CD4-positive, alpha-beta T cell treated with Interleukin-21 for 1 hour (primary cell): Measurements from ENCODE around the gene ZBTB16.

Experiments used
- DNase-seq: peaks from one replicate; pipeline ENCODE4 v3.0.0-alpha.2; 2020

The ZBTB16 gene

DNA sequence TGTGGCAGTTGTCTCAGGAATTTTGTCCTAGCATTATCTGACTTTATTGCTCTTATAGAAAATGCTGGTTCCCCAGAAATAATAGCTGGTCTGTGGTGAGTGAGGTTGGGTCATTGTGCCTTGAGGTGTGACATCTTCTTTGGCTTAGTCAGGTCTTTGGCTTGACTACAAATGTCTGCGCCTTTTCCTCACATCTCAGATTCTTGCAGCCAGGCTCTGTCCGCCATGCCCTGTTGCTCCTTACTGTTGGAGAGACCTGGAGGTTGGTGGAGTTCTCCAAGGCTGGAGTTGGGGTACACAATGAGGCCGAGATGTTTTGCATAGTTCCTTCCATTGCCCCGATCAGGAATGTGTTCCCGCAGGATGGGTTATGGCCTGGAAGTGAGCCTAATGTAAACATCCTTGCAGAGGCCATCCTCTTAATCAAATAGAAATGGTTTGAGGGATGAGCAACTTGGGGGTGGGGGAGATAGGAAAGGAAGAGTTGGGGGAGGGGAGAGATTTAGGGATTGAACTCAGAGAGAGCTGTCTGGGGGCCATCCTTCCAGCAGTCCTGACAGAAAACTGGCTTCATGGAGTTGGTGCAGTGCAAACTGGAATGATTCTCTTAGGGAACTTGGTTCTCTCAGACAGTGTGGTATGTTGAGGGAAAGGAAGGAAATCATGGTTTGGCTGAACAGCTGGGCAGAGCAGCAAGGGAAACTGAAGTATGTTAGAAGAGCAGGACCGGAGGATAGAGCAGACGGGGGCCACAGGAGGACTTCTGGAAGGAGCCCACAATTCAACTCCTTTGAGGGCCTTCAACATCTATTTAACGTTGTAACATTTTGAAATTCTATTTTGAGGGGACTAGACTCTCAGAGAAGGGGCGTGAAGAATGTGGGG lies 49.9 kb downstream of the ZBTB16 start:
- DNase-seq: no peak

DNA sequence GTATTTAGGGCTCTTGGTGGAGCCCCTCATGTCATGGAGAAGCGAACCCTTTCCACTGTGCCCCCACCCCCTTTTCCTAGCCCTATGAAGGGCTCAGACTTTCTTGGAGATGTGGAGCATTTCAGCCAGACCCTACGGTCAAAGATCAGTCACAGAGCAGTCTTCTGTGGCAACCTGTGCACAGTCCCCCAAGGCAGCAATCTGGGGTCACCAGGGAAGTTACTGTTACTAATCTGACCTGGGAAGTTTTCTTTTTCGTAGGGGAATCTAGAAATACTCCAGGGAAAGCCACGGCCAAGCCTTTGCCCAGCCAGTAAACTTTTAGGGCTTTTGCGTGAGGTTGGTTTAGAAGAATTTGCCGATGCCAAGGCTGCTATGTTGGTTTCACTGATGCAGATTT lies 50.6 kb downstream of the ZBTB16 start:
- DNase-seq: no peak

DNA sequence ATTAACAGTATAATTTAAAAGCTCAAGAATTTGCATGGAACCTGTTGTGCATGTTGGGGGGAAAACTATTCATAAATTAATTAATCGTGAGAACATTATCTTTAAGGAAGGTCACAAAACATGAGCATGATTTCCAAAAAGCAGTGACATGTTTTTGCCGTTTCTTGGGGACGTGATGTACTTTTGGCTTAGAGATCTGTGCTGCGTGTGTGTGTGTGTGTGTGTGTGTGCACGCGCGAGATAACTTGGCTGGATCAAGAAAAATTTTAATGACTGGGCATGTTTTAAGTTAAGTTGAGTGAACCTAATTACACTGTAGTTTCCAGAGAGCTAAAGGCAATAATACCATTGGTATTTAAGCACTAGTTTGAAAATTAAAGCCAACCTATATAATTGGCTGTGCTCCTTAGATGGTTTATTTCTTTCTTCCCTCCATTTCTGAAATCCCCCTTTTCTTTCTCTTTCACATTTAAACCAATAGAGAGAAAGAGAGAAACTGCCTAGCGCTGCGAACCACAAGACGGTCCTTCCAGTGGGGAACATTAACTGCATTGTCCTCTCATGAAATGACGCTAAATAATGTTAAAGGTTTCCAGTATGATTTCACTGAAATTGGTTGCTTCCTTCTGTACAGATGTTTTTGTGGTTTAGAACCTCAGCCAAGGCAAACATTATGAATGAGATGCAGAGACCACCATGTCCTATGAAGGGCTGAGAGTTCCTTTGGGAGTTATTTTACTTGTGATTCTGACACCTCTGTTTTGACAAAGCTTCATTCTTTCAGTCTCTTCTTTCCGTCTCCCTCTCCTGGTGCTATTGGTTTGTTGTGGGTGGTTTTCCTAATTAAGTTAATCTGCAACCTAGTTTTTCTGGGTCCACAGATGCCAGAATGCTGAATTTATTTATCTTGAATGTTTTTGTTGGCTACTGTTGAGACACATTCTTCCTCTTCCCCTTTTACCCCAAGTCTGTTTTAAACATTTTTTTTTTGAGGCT lies 51.7 kb downstream of the ZBTB16 start:
- DNase-seq: no peak

DNA sequence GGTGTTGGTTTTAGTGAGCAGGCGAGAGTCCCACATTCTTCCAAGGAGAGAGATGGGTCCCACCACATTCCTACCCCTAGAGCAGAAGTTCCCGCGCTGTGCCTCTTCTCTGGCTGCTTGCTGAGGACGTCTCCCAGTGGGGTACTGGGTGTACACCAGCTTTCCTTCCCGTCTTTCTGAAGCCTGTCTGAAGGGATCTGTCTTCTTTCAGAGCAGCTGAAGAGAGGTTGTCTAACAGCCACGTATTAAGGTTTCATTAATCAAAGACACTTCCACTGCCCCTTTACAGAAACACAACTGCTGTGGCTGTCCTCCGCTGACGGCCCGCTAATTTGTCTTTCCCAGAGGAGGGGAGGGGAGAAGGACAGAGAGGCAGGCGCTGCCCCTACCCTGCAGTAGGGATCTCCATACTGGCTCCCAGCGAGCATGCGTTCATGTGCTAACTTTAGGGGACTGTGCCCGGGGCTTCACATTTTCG lies 56.0 kb downstream of the ZBTB16 start:
- no peak for DNase-seq

DNA sequence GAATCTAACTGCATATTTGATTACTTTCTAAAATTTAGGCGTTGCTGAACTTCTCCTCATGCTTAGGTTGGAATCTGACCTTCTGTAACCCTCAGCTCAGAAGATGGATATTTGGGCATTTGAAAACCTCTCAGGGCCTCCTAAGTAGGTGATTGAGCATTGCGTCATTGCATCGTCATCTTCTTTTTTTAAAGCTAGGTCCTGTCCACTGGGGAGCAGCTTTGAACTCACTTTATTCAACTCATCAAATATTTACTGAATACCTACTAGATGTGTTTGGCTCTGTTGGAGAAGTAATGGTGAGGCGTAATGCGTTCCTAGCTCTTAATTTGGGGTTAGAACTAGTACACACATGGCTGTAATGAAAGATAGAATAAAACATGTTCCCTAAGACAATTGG lies 56.8 kb downstream of the ZBTB16 start:
- DNase-seq: no peak

DNA sequence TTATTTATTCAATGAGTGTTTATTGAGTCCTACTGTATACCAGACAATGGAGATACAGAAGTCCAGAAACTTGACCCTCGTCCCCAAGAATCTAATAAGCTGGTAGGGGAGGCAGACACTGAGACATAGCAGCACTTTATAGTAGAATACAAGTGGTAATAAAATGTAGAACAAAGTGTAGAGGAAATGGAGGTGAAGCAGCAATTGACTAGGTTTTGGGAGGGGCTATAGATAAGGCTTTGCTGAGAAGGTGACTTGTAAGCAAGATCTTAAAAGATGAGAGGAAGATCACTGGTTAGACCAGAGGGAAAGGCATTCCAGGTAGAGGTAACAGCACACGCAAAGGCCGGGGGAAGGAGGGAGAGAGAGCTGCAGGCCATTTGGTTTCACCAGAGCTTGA lies 57.3 kb downstream of the ZBTB16 start:
- DNase-seq: no peak

DNA sequence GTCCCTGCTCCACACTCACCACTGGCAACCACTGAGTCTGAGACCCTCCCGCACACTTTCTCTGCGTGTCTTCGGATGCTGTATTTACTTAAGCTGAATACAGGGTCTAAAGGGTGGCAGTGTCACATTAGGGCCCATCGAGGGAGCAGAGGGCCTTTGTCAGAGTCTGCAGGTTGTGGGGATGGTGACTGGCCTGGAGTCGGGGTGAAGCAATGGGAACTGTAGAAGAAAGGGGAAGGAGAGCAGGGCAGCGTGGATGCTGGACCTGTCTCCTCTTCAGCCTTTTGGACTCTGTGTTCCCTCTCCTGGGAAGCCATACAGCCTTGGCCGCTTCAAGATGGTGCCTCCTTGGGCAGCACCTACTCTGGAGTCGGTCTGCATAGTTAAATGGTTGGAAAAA lies 61.1 kb downstream of the ZBTB16 start:
- DNase-seq: no peak

DNA sequence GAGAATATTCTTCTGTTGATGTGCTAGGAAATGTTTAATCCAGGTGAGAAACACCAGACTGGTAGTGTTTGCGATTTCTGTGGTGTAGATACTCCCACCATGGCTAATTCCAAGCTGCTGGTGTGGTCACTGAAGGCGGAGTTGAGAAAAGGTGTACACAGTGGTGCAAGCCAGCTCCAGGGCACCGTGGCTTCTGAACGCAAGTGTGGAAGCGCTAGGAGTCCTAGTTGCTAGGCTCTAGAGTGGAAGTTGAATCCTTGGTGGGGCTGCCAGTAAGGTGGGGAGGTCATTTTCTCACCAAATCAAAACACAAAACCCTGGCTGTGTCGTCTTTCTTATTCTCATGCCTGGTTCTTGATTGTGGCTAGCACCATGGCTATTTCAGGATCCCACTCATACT lies 61.6 kb downstream of the ZBTB16 start:
- DNase-seq: no peak

DNA sequence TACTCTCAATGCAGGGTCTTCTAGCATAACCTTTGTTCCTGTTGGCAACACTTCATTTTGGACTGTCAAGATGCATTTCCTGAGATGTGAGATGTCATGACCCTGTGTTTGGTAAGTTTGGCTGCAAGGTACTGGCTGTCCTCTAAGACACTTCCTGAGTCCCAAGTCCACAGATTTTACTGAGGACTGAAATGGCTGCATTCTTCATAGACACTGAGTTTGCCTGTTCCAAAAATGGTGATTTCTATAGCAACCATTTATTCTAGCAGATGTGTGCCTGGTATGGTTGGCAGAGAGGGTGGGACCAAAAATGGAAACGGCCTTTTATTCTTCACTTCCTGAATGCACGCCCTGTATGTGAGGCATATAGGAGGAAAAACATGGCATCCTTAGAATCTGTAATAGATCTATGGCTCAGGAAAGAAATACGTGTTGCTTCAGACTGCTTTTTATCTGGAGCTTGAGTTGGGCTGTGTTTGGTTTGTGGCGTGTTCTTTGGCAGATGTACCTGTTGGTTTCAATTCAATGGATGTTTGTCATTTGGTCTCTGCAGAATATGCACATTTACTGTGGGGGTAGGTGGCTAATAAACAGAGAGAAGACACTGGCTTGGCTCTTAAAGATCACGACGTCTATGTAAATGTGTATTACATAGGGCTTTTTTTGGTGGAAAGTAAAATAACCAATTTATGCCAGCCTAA lies 62.4 kb downstream of the ZBTB16 start:
- no peak for DNase-seq

DNA sequence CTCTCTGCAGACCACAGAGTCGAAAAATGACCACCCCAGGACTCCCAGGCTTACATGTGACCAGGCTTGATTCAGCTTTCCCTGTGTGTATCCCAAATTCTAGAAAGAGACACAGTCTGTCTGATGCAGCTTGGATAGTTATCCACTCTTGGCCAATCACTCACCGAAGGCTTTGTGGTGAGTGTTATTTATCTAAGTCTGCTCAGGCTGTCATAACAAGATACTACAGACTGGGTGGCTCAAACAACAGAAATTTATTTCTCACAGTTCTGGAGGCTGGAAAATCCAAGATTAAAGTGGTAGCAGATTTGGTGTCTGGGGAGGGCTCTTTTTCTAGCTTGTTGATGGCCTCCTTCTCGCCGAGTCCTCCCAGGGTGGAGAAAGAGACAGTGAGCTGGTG lies 63.2 kb downstream of the ZBTB16 start:
- no peak for DNase-seq

DNA sequence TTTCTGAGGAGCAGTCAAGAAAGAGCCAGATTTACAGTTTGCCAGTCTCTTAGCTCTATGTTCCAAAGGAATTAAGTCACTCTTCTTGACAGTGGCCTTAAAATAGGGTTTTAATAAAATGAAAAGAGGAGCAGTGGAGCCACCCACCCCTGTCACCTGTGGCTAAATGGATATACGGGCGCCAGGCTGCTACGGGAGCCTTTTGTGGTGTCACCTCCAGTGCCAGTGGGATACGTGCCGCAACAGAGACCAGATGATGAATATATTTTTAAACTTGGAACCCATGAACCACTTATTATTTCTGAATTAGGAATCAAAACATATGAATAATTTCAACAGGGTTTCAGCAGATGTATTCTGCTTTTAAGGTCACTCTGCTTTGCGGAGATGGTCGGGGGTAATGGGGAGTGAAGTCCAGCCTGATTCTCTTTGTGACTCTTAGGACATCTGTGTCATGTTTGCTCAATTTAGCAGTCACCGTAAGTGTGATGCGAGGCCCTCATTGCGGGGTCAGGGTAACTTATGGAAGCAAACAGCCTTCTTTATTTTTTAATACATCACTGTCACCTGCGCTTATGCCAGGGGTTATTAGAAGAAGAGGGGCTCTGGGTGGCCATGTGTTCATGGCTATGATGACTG lies 64.3 kb downstream of the ZBTB16 start:
- no peak for DNase-seq

DNA sequence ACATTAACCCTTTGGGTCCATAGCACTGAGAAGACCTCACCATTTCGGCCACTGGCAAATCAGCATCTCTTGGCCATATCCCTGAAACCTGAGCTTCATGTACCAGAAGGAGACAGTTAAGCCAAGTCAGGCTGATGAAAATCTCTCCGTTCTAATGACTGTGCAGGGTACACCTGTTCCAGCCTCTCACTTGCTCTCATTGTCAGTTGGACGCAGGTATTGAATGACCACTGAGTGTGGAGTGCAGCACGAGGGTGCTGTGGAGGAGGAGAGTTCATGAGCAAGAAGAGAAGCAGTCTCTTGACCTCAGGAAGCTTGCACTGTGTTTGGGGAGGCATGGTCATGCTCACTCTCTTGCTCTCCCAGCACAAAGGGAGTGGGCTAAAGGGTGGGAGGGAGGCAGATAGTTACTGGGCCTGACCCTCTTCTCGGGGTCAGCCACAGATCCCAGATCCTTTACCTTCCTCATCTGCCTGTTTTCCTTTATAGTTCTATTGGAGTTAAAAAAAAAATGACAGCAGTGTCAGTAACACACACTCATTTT lies 65.2 kb downstream of the ZBTB16 start:
- DNase-seq: no peak

DNA sequence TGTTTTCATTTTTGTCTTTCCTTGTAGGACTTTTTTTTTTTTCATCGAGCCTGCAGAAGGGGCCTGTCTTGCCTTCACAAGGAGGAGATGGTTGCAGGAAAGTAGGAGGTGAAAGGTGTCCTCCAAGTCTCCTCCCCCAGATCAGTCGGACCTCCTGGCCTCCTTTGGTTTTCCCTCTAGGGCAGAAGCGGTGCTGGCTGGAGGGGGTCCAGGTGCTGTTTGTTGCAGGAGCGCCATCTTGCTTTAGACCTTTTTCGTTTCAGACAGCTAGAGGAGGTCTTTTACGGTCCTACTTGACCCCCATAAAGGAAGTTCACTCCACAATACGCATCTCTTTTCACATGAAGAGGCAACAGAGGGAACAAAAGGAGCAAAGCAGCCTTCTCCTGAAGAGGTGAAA lies 66.0 kb downstream of the ZBTB16 start:
- no peak for DNase-seq

DNA sequence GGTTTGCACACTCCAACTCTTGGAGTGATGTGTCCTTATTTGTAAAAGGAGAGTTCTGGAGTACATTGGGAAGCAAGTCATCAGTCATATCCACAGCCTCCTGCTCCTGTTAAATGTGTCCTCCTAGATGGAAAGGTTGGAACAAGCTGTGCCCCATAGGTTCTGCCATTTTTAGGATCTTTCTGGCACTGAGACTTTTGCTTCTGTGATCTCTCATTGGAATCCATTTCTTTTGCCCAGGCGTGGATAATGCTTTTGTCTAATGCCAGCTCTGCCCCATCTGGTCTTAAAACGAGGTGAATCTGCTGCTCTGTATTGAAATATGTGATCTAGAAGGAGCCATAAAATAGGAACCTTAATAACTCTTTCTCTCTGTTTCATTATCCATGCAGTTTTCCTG lies 66.4 kb downstream of the ZBTB16 start:
- no peak for DNase-seq

DNA sequence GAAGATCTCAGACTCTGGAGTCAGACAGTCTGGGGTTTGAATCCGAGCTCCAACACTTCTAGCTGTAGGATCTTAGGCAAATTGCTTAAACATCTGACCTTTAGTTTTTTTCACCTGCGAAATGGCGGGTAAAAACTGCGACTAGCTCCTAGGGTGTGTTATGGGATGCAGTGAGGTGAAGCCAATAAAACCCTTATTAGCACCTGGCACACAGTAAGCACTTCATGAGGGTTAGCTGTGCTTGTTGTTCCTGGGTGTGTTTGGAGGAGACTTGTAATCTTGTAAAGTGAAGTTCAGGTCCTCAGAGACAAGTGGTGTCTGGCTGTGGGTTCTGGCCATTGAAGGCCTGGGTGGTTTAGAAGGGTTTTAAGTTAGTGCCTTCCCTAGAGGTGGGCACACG lies 68.9 kb downstream of the ZBTB16 start:
- no peak for DNase-seq

DNA sequence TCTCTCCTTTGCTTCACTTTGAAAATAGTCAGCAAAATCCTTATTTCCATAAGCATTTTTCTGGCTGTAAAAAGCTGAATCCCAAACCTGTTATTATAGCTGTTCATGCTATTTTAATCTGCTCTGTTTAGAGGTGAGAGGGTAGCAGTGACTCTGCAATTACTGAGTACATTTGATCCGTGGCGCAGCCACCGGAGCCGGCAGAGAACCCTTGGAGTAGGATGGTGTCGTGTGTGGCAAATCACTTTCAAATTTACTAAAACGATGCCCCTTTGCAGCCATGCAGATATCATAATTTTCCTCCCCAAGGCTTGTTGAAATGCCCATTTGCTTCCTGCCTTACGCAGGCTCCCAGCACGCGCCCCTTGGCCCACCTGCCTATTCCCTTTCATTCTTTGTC lies 69.6 kb downstream of the ZBTB16 start:
- no peak for DNase-seq

DNA sequence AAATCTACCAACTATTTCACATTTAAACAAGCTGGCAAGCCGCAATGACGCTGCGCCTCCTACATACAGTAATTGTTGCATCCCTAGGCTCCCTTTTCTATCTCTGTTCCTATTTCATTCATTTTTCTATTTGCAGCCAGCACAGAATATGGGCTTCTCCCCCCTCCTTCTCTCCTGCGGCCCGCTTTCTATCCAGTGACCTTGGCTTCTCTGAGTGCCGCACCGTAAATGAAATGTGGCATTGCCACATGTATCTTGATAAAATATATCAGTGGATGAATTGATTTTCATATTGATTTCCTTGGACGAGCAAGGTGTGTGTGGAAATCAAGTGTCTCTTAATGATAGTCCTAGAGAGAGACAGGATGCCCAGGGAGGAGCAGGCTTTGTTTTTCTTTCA lies 70.2 kb downstream of the ZBTB16 start:
- no peak for DNase-seq

DNA sequence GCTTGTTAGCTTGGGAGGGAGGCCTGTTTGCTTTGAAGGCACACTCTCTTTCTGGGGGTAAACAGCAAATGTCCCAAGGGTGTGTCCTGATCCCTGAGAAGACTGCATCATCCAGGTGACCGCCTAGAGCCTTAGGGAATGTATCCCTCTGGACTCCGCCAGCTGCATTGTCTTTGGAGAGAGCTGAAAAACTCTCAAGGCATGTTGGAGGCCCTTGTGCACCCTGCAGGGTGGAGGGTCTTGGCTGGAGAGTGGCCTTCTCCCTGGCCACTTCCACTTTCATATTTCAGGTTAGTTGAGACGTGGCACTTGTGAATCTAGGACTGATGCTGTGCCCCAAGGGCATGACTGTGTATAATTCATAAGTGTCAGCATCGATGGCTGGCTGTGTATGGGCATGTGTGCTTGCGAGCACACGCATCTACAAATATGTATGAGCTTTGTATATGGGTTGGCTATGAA lies 70.6 kb downstream of the ZBTB16 start:
- DNase-seq: no peak

DNA sequence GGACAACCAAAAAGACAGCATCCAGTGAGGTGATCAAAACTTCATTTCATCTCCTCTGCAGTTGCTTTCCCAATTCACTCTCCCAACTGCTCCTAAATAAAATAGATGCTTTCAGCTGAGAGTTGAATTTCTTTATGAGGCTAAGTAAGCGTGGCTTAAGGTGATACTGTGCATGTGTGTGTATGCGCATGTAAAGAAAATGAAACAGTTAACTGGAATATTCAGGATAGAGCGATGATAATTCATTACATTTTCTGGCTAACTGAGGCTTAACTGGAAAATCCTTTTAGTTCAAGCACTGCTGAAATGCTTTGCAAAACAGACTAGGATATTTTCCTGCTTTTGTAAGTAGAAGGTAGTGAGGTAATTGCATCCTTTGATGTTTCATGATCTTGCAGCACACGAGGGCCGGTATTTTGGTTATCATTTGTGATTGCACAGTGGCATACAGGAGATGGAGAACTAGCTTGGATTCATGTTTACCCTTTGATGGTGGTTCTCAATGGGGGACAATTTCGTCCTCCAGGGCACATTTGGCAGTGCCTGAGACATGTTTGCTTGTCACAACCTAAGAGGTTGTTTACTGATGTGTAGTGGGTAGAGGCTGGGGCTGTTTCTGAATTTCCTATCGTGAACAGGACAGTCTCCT lies 71.2 kb downstream of the ZBTB16 start:
- DNase-seq: no peak

DNA sequence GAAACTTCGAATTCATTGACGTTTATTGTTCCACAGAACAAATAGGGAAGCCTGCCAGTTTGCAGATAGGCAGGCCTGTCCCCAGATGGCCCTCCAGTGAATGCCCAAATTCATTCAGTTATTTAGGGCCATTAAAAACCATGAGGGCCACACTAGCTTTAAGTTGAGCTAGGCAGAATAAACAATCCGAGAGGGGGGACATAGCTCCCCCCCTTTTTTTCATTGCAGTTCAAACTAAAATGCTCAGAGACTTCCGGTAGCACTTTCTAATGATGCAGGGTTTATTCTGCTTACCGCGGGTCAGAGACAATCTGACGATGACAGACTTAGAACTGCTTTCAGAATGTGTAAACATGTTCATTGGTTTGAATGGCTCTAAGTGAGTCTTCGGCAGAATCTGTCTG lies 72.0 kb downstream of the ZBTB16 start:
- DNase-seq: peak; percentile 16

DNA sequence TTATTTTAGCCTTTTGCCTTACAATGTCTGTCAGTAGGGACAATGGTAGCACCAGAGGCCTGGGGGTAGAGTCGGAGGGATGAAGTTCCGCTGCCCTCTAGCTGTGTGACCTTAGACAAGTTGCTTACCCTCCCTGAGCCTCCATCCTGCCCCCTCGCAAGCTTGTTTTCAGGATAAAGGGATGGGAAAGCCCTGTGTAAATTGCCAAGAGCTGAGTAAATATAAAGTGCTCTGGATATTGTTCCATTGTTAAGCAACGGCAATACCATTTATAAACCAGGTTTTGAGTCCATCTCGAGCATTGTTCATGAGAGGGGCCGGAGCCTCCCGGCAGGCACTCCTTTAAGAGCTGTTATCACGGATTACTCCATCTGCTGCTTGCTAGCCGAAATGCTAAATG lies 72.9 kb downstream of the ZBTB16 start:
- no peak for DNase-seq

DNA sequence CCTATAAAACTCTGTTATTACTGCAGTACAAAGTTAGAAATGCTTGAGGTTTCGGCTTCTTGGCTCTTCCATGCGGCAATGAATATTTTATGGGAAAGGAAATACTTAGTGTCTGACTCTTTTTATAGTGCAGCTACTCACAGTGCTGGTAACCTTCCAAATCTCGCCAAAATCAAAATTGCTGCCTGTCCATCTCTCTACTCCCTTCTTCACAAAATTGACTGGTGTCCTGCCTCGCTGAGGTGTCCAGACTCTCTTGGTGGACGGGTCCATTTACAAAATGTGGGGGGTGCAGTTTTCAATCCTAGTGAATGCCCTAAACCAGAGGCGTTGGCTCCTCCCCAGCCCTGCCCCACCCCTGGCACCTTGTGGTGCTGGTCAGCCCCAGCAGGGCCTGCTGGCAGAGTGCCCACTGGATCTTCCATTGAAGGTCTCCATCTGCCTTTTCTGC lies 73.5 kb downstream of the ZBTB16 start:
- DNase-seq: no peak
